HG03095 (cell line): ENCODE measurements around the gene MAX.

Source experiments
- ATAC-seq: cut with Tn5 transposase; IDR thresholded peaks from one replicate; pipeline ENCODE4 v1.9.1; 2021; ENCODE audit warnings: moderate library complexity; ENCODE audit not compliant: unreplicated experiment

The MAX gene

DNA sequence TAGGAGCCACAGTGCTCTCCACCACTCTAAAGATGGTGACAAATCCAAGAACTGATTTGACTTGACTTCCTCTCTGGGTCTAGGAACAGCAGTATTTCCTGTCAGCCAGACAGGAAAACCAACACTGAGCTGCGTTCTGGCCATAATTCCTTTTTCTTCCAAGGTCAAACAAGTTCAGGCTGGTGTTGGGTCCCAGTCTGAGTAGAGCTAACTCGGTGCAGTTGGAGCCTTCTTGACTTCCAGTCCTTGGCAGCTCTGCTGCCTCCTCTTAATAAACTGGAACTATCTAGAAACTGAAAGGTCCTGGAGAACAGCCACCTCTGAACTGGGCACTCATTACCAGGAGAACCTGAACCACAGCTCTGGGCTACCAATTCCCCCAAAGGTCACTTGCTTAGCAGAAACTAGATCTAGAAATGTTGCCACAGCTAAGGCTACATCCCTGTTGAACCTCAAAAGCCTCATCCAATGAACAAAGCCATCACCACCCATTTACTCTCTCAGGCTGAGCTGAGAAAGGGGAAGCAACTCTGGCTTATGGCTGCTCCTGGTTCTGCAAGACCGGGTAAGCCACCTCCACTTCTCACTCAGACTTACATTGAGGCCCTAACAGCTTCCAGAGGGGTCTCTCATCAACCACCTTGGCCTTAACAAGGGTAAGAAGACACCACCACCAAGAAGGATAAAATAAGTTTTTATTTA lies 27.7 kb downstream of the MAX start:
- no peak for ATAC-seq

DNA sequence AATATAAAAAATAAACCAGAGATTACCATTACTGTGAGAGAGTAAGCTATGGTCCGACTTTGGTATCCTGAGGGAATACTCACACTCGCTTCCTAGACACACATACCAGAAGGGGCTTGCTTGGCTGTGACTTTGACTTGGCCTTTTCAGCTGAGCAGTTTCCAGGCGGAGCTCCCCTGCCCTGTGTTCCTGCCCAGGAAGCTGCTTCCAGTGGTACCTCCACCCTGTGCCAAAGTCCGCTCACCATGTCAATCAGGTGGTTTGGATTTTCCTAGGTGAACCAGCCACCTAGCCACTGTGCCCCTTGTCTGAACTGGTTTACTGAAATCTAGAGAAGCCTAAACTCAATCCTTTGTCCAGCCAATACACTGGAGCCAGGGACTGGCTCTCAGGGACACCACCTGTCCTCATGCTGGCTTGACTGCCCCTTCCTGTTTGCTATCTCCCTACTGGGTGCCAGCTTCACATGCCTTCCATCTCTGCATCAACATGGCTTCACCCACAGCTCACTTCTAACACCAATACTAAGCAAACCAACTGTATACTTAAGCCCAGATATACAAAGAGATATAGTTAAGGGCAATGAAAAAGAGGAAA lies 28.6 kb downstream of the MAX start:
- no peak for ATAC-seq

DNA sequence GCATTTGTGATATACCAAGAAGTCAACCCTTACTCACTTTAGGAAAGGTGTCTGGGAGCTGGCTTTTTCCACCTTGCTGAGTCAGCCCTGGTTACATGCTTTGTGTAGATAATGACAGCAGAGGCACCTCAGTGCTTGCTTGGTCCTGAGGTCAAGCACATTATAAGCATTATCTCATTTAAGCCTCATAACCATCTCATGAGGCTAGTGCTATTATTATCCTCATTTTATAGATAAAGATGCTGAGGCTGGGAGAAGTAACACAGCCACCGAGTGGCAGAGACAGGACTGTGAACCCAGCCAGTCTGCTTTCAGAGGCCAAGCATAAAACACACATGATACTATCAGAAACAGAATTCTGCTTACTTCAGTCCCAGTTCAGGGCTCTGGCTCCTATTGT lies 29.4 kb downstream of the MAX start:
- no peak for ATAC-seq

DNA sequence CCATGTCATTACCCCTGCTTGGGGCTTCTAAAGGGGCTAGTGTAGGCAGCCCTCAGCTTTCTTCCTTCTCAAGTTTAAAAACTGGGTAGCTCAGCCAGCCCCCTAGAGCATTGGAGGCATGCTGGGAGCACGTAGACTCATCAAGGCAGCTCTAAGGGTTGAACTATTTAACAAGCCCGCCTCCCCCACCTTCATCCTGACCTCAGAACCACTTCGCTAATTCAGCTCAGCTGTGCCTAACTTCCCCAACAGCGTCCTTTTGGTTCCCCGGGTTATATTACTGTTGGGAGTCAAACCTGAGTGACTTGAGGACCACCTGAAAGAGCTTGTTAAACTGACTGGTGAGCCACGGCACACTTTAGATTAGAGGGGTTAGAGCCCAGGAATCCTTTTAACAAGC lies 30.1 kb downstream of the MAX start:
- ATAC-seq: no peak

DNA sequence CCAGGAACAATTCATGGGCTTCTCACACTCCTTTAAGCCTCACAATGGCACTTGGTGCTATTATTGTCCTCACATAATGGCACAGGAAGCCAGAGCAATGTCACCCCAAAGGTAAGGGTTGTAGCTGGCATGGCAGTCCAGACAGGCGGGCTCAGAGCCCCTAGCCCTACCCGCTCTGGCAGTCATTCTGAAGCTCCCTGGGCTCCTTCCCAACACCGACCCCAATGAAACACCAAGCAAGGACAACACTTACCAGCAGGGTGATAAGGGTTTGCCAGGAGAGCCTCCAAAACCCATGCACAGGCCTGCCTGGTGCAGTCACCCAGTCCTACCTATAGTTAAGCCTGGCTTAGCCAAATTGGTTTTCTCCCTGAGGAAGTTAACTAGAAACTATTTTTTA lies 30.8 kb downstream of the MAX start:
- no peak for ATAC-seq

DNA sequence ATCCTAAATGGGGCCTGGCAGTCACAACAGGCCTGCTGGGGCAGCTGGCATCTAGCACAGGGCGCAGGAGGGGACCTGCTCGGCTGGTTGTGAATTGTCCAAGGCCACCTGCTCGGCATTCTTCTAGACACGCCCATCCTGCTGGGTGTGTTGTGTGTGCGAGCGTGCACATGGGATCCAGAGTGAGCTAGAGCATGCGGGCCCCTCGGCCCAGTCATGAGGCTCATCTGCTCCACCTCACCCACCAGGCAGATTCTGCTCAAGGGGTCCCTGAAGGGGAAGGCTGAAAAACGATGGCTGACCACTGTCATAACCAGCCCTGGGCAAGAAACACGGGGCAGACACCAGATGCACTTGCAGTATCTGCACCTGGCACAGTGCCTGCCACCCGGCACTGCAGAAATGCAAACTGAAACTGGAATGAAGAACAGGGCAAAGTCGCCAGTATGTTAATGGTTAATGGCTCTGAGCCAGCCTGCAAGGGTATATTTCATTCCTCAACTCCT lies 31.8 kb downstream of the MAX start:
- ATAC-seq: no peak

DNA sequence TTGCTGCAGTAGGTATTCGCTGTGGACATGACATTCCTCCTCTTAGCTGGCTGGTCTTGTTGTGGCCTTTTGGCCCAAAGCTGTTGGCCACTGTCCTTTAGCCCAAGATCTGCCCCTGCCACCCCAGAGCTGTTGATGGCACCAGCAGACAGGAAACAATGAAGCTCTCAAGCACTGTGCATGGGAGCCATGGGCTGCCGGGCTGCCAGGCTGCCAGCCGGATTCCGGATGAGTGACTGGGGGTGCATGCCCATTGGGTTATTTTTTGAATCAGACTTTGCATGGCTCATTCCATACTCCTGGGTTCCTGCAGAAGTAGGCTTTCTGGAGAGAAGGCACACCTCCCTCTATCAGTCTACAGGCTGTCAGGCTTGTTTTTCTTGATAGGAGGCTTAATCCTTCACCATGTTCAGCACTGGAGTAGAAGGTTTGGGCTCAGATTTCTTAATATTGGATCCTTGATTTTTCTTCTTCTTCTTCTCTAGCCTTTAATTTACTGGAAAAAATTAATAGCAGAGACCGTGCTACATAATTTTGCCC lies 32.4 kb downstream of the MAX start:
- no peak for ATAC-seq

DNA sequence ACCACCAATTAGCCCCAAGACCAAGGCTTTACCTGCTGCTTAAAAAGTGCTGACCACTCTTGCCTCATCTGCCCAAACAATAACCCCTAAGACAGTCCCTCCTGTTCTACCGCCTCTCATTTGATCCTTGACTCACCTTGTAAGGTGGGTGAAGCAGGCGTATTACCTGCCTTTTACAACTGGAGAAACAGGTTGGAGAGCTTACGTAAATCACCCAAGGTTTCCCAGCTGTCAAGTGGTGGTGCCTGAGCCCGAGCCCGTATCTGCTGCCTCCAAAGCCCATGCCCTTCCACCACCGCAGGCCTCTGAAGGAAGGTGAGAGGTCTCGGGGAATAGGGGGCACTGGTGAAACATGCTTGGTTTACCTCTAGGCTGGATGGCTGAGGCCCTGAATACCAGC lies 36.6 kb downstream of the MAX start:
- ATAC-seq: no peak

DNA sequence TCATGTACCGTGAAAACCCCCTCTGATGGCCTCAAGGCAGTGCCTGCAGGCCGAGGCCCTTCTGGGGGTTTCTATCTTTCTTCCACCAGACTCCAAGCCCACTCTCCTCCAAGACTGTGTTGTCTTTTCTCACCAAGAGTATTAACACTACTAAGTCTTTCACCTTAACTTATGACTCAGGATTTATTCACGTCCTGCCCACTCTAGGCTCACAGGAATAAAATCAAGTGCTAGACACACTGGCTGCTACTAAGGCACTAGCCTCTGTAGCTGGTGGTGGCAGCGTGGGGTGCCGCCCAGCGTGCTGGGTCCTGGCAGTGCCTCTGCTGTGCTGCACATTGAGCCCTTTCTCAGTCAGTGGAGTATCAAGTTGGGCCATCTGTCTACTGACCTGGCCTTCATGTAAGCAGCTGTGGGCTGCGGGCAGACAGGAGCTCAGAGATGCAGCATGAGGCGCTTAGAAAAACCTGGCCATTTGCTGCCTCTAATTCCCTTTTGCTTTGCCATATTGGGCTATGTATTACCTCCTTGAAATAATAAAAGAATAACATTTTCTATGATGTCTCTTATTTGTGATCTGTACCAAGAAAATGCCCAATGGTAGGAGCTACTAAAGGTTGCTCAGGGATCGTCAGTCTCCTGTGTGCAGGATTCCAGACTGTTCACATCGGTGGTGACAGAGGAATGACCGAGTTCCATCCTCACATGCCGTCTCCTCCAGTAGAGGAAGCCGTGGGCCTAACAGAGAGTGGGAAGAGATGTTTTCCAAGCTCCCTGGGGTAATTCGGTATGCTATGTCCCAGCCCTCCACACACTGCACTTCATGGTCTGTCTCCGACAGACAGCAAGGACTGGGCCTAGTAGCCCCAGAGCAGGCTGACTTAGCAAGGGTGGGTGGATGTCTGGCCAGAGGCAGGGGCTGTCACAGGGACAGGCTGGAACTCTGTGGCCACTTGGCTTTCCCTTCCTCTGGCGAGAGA lies 39.9 kb downstream of the MAX start:
- ATAC-seq: no peak

DNA sequence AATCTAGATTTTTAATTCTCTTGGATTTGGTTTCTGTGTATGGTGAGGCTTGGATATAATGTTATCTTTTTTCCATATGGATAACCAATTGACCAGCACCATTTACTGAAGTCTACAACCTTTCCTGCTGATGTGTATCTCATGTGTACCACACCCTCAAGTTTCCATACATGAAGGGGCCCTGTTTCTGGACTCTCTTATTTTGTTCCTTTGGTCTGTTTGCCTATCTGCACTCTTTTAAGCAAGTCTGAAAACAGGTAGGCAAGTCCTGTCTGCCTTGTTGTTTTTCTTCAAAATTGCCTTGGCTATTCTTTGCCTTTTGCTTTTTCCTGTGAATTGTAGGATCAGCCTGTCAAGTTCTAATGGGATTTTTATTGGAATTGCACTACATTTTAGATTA lies 44.6 kb downstream of the MAX start:
- no peak for ATAC-seq

DNA sequence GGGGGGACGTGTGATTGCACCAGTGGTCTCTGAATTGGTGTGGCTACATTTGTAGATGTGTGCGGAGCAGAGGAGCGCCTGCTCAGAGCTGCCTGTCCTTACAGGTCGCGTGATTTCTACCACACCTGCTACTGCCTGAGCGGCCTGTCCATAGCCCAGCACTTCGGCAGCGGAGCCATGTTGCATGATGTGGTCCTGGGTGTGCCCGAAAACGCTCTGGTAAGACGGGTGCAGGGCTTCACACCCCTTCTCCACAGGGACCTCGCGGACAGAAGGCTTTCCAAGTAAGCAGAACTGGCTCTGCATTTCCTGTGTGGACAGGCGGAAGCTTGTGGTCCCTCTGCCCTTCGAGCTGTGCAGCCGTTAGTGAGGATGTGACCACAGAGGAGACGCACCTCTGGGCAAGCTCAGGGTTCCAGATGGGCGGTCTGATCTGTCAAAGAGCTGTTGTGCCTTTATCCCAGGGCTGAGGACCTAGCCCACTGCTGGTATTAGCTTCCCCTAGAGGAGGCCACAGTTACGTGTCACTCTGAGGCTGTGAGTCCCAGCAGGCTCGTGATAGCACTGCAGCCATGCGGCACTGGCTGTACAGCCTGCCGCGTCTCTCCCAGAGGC lies 47.7 kb downstream of the MAX start:
- ATAC-seq: no peak

DNA sequence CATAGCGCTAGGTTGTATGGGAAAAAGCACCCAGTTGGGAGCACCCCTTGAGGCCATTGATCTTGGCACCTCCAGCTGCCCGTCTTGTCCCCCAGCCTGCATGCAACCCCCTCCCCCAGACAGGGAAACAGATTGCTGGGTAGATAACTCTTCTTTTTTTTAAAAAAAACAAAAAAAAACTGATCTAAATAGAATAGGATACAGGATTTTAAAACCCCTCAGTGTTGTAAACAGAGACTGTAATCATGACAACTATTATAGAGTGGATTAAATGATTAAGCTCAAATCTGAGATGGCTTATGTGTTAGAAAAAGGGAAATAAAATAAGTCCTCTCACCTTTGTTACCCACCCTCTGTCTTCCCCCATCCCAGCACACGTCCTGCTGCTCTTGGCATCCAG lies 48.9 kb downstream of the MAX start:
- no peak for ATAC-seq

DNA sequence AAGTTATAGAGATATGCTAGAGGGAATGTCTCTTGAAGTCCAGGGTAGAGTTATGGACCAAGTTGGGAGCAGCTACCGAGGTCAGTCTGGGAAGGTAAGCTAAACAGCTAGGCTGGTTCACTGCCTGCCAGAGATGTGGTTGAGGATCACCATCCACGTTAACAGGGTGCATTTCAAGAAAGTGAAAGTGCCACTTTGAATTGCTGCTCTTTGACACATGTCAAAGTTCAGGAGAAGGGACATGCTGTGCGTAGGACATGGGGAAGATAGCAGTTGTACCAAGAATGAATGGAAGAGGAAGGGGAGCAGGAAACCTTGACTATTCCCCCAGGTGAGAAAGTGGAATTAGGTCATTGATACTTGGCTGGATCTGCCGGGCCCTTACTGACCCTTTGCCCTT lies 49.5 kb downstream of the MAX start:
- no peak for ATAC-seq

DNA sequence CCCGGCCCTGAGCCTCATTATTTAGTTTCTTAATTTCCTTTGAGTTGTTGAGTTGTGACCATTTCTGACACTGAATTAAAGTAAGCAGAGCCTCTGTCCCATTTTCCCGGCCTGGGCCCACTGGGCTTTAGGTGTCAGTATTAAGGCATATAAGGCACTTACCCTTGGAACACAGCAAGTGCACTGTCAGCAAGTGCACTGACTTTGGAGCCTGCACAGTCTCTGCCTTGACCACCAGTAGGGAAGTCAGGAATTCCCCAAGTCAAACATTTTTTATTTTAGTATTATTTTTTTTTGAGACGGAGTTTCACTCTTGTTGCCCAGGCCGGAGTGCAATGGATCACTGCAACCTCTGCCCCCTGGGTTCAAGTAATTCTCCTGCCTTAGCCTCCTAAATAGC lies 56.6 kb downstream of the MAX start:
- no peak for ATAC-seq

DNA sequence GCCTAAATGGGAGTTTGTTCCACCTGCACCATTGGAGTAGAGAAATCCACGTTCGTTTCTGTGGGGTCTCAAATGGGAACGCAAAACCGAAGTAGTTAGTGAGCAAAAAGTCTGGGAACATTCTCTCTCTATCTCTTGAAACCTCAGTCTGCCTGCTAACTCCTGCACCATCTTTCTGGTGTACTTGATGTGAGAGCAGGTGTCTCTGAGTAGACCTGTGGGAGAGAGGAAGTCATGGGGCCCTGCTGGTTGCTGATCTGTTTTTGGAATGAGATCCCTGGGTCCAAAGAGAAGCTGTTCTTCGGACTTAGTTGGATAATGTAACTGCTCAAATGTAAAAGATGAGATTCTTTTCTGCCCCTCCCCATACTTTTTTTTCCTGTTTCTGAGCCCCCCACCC lies 57.3 kb downstream of the MAX start:
- no peak for ATAC-seq

DNA sequence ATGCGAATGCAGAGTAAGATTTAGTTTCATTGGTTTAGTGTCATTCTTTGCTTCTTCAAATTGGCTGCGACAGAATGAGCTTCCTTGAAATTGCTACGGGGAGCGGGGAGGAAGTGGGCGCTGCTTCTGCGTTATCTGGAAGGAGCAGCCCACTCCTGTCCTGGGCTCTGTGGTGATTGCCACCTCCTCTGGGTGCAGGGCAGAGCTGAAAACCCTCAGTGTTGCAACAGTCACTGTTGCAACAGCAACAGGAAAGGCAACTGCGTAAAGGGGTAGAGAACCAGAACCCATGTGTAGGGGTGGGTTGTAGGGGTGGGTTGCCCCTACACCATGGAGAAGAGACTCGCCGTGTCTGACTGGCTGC lies 57.7 kb downstream of the MAX start:
- ATAC-seq: no peak

DNA sequence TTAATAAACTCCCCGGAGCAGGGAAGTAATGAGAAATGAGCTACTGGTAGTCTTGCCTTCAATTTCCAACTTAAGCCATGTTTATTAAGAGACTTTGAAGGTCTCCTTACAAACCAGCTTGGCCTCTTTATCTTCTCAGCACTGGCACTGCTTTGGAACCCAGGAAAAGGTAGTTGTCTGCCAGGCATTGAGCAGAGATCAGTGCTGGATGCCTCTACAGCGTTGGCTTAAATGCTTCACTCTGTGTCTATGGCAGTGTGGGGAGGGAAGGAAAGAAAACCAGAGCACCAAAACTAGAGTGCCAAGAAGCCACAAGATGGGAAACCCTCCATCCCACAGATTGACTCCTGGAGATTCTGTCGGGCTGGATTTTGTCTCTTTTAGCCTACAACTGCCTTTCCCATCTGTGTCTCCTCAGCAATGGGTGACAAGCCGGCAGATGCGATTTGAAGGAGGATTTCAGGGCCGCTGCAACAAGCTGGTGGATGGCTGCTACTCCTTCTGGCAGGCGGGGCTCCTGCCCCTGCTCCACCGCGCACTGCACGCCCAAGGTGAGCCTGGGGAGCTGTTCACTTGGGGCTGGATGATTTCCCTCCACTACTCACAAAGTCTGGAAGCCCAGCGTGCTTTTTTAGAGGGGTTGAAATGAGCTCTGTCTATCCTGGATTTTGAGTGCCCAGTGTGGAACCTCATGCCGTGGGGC lies 58.3 kb downstream of the MAX start:
- no peak for ATAC-seq

DNA sequence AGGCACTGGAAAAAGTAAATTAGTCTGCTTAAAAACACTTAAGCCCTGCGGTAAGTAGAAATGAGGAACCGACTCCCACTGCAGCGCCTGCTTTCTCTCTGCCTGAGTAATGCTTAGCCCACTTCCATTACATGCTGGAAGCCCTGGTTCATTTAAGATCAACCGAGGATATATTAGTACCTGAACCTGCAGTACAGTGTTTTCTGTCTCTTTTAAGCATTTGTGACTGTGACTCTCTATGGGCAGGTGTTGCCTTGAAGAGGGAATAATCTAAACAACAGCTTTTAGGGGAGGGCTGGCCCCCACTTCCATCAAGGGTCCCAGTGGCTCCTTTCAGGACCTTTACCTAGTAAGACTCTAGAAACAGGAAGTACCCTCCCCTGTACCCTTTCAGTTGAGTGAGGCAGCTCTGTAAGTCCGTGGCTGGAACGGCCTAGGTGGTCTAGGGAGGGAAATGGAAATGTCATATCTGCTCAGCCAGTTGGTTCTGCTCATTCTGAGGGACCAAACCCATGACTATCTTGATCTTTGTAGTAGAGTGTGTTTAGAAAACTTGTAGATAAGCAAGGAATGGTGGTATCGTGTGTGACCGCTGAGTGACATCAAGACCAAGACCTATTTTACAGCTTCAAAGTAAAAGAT lies 59.5 kb downstream of the MAX start:
- no peak for ATAC-seq

DNA sequence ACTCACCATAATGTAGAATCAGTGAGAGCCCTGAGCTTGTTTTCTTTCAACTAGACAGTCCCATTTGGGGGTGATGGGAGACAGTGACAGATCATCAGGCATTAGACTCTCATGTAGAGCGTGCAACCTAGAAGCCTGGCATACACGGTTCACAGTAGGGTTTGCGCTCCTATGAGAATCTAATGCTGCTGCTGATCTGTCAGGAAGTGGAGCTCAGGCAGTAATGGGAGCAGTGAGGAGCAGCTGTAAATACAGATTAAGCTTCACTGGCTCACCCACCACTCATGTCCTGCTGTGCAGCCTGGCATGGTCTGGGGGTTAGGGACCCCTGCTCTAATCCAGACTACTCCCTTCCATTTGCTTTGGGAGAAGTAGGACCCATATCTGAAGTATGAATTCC lies 60.0 kb downstream of the MAX start:
- ATAC-seq: no peak

DNA sequence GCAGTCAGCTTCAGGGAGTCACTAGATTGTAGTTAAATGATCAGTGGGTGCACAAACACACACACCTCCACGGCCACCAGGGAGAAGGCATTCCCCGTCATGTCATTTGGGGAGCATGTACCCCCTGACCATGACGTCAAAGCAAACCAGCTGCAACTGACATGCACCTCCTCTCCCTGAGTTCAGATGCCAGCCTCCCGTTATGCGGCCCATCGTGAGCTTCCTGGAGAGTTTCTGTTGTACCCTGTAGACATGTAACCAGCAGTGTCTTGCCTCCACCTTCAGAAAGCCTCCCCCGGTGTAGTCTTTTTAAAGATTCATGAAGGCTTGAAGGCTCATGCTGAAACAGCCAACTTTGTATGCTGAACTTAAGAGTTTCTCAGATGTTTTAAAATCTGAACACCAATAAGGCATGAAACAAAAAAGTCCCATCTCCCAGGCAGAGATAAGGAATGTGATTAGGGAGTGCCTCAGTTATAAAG lies 60.8 kb downstream of the MAX start:
- no peak for ATAC-seq
